Mucosa of descending colon (tissue), 3 donors: Measurements from ENCODE around the gene ACSL5. TPM values are rescaled to one million over a fixed set of nuclear protein-coding genes. Genes with fewer than 3 reads are reported as not detected.

Experiments
- ATAC-seq: fragments of 200-7000 bp; cut with Tn5 transposase; one replicate; pipeline ENCODE4 v1.9.1; 2020; ENCODE audit warnings: mild to moderate bottlenecking, moderate library complexity
- DNase-seq, 3 donors: peaks; one replicate each; pipeline ENCODE4 v3.0.0-alpha.2; 2020
- H3K36me3 ChIP-seq: fragments of 200-600 bp; one replicate; pipeline ENCODE4 v1.8.0; 2021; ENCODE audit warnings: low read depth, mild to moderate bottlenecking
- H3K4me1 ChIP-seq: fragments of 200-600 bp; one replicate; pipeline ENCODE4 v1.8.0; 2021; ENCODE audit warnings: low read depth, mild to moderate bottlenecking
- H3K4me3 ChIP-seq: fragments of 200-600 bp; one replicate; pipeline ENCODE4 v1.8.0; 2021; ENCODE audit warnings: mild to moderate bottlenecking
- H3K9me3 ChIP-seq: fragments of 200-600 bp; one replicate; pipeline ENCODE4 v1.8.0; 2021; ENCODE audit warnings: mild to moderate bottlenecking
- intact Hi-C, 2 donors: fragments of 100-400 bp; cut with DNase I in 1 of 2; cut with micrococcal nuclease in 1 of 2; formaldehyde crosslinking; loops; one replicate each; pipeline versions ENCODE4 v1.11.0 to v1.11.1; 2022; cut with DNase I, micrococcal nuclease
- total RNA-seq, 3 donors: library from RNA; stranded (reverse); fragmentation: NEBNext Ultra II Directional in 2 of 3; extraction: Animal tissue kit (Norgen Biotek cat#: 25700) in 2 of 3; gene quantifications; one replicate each; pipeline versions ENCODE4 v1.2.1 to v1.2.4, GENCODE V29; 2021 to 2023
- TF ChIP-seq, protein P1 (sequence below): fragments of 200-600 bp; IDR thresholded peaks from one replicate; pipeline ENCODE4 v1.8.0; 2022; ENCODE audit warnings: antibody characterized with exemption, mild to moderate bottlenecking
- donor health status: DM: no; HTN: no; CAD: no; lungs with moderate emphysema.
- donor health status: DM: no; HTN: no; CAD: no.
- donor health status: DM: no; HTN: yes; CAD: no.

ACSL5 gene
- total RNA-seq, 3 donors from 2014 or later, result 125 to 312 (median 258) TPM

DNA sequence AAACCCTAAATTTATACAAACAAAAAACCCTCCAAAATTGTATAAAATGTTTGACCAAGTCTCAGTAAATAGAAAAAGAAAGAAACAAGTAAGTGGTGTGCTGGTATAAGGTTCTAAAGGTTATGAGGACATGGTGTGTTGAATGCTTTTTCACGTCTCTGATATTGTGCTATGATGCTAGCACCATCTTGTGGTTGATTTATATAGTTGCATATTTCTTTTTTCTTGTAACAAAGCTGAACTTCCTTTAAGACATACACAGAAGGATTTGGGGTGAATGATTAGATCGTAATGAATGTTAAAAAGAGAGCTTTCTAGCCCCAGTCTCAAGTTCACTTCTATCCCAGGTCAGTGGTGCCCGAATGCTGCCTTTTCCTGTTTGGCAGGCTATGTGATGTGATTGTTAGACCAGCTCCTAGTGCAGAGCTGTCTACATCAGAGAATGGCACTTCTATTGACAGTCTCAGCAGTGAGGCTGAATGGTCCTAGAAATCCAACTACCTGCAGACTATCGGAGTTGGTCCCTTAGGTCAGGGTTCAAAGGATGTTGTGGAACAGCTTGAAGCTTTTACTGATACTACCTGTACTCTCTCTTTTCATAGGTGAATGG, 98.1 kb downstream of the ACSL5 start:
- H3K4me3 ChIP-seq, result no peak overlapping the region
- H3K9me3 ChIP-seq, result no peaks in the 10 kb centered on the region
- DNase-seq (no peak), ATAC-seq (peak; percentile 89)
- intact Hi-C loops, result loop anchor here in 1 of 2 donors (5.0 to 10.0 kb wide), 2 partner anchors 913 to 1090 kb away; no protein-coding TSS in a partner anchor
- H3K4me1 ChIP-seq, result peaks cover 9% of the 10 kb centered on the region
- no peaks in the 10 kb centered on the region for H3K36me3 ChIP-seq
- TF ChIP-seq, protein P1, sequence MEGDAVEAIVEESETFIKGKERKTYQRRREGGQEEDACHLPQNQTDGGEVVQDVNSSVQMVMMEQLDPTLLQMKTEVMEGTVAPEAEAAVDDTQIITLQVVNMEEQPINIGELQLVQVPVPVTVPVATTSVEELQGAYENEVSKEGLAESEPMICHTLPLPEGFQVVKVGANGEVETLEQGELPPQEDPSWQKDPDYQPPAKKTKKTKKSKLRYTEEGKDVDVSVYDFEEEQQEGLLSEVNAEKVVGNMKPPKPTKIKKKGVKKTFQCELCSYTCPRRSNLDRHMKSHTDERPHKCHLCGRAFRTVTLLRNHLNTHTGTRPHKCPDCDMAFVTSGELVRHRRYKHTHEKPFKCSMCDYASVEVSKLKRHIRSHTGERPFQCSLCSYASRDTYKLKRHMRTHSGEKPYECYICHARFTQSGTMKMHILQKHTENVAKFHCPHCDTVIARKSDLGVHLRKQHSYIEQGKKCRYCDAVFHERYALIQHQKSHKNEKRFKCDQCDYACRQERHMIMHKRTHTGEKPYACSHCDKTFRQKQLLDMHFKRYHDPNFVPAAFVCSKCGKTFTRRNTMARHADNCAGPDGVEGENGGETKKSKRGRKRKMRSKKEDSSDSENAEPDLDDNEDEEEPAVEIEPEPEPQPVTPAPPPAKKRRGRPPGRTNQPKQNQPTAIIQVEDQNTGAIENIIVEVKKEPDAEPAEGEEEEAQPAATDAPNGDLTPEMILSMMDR, result peak; percentile 24

DNA sequence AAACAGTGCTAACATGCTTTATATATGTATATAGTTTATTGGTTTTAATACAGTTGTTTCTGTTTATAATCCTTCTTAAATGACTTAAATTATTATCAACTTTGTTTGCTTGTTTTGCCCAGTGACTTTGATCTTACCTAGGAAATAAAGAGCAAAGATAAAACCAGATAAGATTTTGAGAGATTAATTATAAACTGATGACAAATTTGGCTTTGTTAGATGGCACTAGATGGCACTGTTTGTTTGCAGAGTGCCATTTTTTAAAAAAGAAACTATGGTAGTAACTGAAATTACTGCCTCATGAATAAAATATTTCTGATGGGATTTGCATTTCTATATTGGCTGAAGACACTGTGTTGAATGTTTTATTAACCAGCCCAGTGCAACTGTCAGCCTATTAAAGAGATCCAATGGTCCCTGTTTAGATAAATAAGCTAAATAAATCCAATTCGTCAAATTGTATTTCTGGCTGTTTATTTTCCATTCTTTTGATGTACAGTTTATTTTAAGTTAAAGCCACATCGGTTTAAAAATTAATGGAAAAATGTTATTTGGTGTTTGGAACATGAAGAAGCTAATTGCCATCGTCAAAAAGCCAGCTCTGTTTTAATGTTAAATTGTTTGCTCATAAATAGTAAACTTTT, 101.8 kb downstream of the ACSL5 start:
- ATAC-seq (no peak), DNase-seq (no peak)

More for the DNA sequence above, 101.8 kb downstream of the ACSL5 start:
- TF ChIP-seq, protein P1, result no peak
- Histone ChIP-seq H3K36me3 (no peaks in the 10 kb centered on the region), H3K4me3 (no peak overlapping the region), H3K9me3 (no peaks in the 10 kb centered on the region), H3K4me1 (peaks cover 9% of the 10 kb centered on the region)
- intact Hi-C loops, result loop anchor here in 1 of 2 donors (10.0 kb wide), 1 partner anchor 909 kb away; no protein-coding TSS in a partner anchor

Other genes with a start within 250 kb of the ACSL5 start
- 10 to 100 TPM in 1 of 3 donors, 1 to 10 TPM in 2; 5.8 to 15.5 (median 9.8) TPM for gene GPAM, start 190.4 kb upstream of the ACSL5 start, total RNA-seq
- not detected for gene TECTB, start 90.7 kb upstream of the ACSL5 start, total RNA-seq
- 10 to 100 TPM; 33.4 to 43.6 (median 42.7) TPM for gene ZDHHC6, start 72.8 kb downstream of the ACSL5 start, total RNA-seq
- 10 to 100 TPM; 36.2 to 55.9 (median 44.4) TPM for gene VTI1A, start 73.1 kb downstream of the ACSL5 start, total RNA-seq